Measurements from ENCODE around the gene MEGF11.

DNA sequence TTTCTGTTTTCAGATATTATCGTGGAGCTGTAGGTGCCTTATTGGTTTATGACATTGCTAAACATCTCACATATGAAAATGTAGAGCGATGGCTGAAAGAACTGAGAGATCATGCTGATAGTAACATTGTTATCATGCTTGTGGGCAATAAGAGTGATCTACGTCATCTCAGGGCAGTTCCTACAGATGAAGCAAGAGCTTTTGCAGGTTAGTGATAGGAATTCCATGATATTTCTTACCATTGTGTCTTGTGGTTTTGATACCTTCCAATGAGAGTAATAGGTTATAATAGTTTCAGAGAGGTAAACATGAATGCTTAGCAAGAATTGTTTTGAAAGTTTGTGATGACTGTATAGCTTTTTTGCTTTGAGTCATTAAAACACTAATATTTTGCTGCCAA lies 375.8 kb downstream of the MEGF11 start:
- no peak for TF ChIP-seq ELF4 (IDR thresholded peaks at IDR 0.05)
- no peak for TF ChIP-seq SUZ12 (IDR thresholded peaks at IDR 0.05)
- TF ChIP-seq ZNF384 (IDR thresholded peaks at IDR 0.05) = no peak
- no peak for TF ChIP-seq BHLHE40 (IDR thresholded peaks at IDR 0.05; ENCODE audit: borderline replicate concordance)
- TF ChIP-seq L3MBTL2 (conservative IDR thresholded peaks at IDR 0.05) = no peak
- TF ChIP-seq FOXA1 (IDR thresholded peaks at IDR 0.05) = no peak
- TF ChIP-seq, protein P1, sequence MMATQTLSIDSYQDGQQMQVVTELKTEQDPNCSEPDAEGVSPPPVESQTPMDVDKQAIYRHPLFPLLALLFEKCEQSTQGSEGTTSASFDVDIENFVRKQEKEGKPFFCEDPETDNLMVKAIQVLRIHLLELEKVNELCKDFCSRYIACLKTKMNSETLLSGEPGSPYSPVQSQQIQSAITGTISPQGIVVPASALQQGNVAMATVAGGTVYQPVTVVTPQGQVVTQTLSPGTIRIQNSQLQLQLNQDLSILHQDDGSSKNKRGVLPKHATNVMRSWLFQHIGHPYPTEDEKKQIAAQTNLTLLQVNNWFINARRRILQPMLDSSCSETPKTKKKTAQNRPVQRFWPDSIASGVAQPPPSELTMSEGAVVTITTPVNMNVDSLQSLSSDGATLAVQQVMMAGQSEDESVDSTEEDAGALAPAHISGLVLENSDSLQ (IDR thresholded peaks at IDR 0.05) = no peak
- TF ChIP-seq FOXM1 (IDR thresholded peaks at IDR 0.05; ENCODE audit: borderline replicate concordance) = no peak
- TF ChIP-seq FOXK2 (IDR thresholded peaks at IDR 0.05) = no peak
- TF ChIP-seq ARNT (IDR thresholded peaks at IDR 0.05) = no peak
- TF ChIP-seq LEF1 (IDR thresholded peaks at IDR 0.05; ENCODE audit: borderline replicate concordance) = no peak
- TF ChIP-seq SP1 (IDR thresholded peaks at IDR 0.05) = no peak
